ENCODE measurements around the gene TMEM175. TPM values are rescaled to one million over a fixed set of nuclear protein-coding genes. Genes with fewer than 3 reads are reported as not detected.
"Not testable (repeated sequence)": the region's sequence is repeated elsewhere in the genome, so short reads cannot be mapped to it uniquely, and the experiment has no call there.

TMEM175 gene
- total RNA-seq, 2 donors from 2014 or later: 40.2 to 65.3 TPM

GRCh38 chr4:926538-926937 is 5.7 kb upstream of the TMEM175 start:
- H3K4me3 ChIP-seq: no peak overlapping the region
- H3K9me3 ChIP-seq: no peaks in the 10 kb centered on the region
- TF ChIP-seq CTCF (IDR thresholded peaks at IDR 0.05) (peak in 5 of 7 experiments; percentile 36 to 47 (median 44)), POLR2A (IDR thresholded peaks at IDR 0.05) (no peak)
- H3K27ac ChIP-seq: no peak overlapping the region
- H3K36me3 ChIP-seq (replicated peaks in 1 of 2; ENCODE audit: insufficient read depth in 1 of 2, low read depth in 2 of 2): no peaks in the 10 kb centered on the region
- peaks cover 47% of the 10 kb centered on the region for H3K4me1 ChIP-seq
- DNase-seq (peak; percentile 40 to 60 (median 54)), ATAC-seq (peak; percentile 46)
- WGBS, 2 donors: 54 to 61% methylated on average over 7 to 8 of the region's 17 CpGs
- H3K27me3 ChIP-seq: no peaks in the 10 kb centered on the region
- intact Hi-C loops (cut with DNase I): no loop called here

- ATAC-seq; H3K36me3 ChIP-seq (replicated peaks in 1 of 2; ENCODE audit: insufficient read depth in 1 of 2, low read depth in 2 of 2); intact Hi-C loops (cut with DNase I); H3K27ac ChIP-seq; H3K27me3 ChIP-seq; H3K4me3 ChIP-seq; H3K9me3 ChIP-seq: not testable (repeated sequence)
- peak in 1 of 4 donors; percentile 8 for DNase-seq
- WGBS, 2 donors: 81 to 95% methylated on average over 11 to 18 of the region's 21 CpGs
- H3K4me1 ChIP-seq: peaks cover 47% of the 10 kb centered on the region
These were observed 4.7 kb upstream of the TMEM175 start for GRCh38 chr4:927566-927965.

- intact Hi-C loops (cut with DNase I): no loop called here
- Histone ChIP-seq H3K27ac (peak overlapping the region in 1 of 4 donors; percentile 97), H3K27me3 (no peaks in the 10 kb centered on the region), H3K9me3 (no peaks in the 10 kb centered on the region), H3K4me1 (peaks cover 53% of the 10 kb centered on the region), H3K36me3 (replicated peaks in 1 of 2; ENCODE audit: insufficient read depth in 1 of 2, low read depth in 2 of 2) (no peaks in the 10 kb centered on the region), H3K4me3 (no peak overlapping the region)
- WGBS, 2 donors: 85% methylated on average over 17 of the region's 17 CpGs
- DNase-seq (no peak), ATAC-seq (no peak)
- no peak for TF ChIP-seq CTCF (IDR thresholded peaks at IDR 0.05)
- TF ChIP-seq POLR2A (IDR thresholded peaks at IDR 0.05): no peak
These were observed 3.0 kb upstream of the TMEM175 start for GRCh38 chr4:929096-929765.

GRCh38 chr4:930028-930551 is 2.2 kb upstream of the TMEM175 start:
- TF ChIP-seq POLR2A (IDR thresholded peaks at IDR 0.05) (peak in 1 of 3 donors; percentile 23), CTCF (IDR thresholded peaks at IDR 0.05) (no peak)
- Histone ChIP-seq H3K27me3 (no peaks in the 10 kb centered on the region), H3K4me3 (no peak overlapping the region), H3K4me1 (peaks cover 53% of the 10 kb centered on the region), H3K9me3 (no peaks in the 10 kb centered on the region), H3K27ac (peak overlapping the region in 3 of 4 donors; percentile 71 to 97 (median 96)), H3K36me3 (replicated peaks in 1 of 2; ENCODE audit: insufficient read depth in 1 of 2, low read depth in 2 of 2) (no peaks in the 10 kb centered on the region)
- ATAC-seq (no peak), DNase-seq (peak in 3 of 4 donors; percentile 15 to 46 (median 41))
- WGBS, 2 donors: 12 to 13% methylated on average over 3 of the region's 3 CpGs
- intact Hi-C loops (cut with DNase I): no loop called here

- 18 to 29% methylated on average over 6 to 7 of the region's 7 CpGs for WGBS, 2 donors
- Histone ChIP-seq H3K9me3 (no peaks in the 10 kb centered on the region), H3K4me3 (peak overlapping the region in 1 of 2 donors; percentile 89), H3K36me3 (replicated peaks in 1 of 2; ENCODE audit: insufficient read depth in 1 of 2, low read depth in 2 of 2) (no peaks in the 10 kb centered on the region), H3K4me1 (peaks cover 49% of the 10 kb centered on the region), H3K27ac (peak overlapping the region in 3 of 4 donors; percentile 71 to 97 (median 96)), H3K27me3 (no peaks in the 10 kb centered on the region)
- no peak for TF ChIP-seq CTCF (IDR thresholded peaks at IDR 0.05)
- TF ChIP-seq POLR2A (IDR thresholded peaks at IDR 0.05): no peak
- ATAC-seq: no peak
- intact Hi-C loops (cut with DNase I): no loop called here
- peak in 1 of 4 donors; percentile 9 for DNase-seq
These were observed 1.4 kb upstream of the TMEM175 start for GRCh38 chr4:930827-931193.

Measured in body of pancreas (tissue), 4 donors.